Sigmoid colon (tissue), 7 donors: Measurements from ENCODE around the gene SLC22A1. TPM values are rescaled to one million over a fixed set of nuclear protein-coding genes. Genes with fewer than 3 reads are reported as not detected.
"Not testable (repeated sequence)": the region's sequence is repeated elsewhere in the genome, so short reads cannot be mapped to it uniquely, and the experiment has no call there.

Experiments used
- DNase-seq: peaks from one replicate; pipeline ENCODE4 v3.0.0-alpha.2; 2019
- H3K27ac ChIP-seq, 4 donors: fragments of 200-600 bp; sonication (generic); one replicate each; pipeline ENCODE4 v1.5.1; 2016 to 2019; ENCODE audit warnings: mild to moderate bottlenecking in 1 of 4
- H3K27me3 ChIP-seq, 3 donors: fragments of 200-600 bp; sonication (generic); one replicate each; pipeline ENCODE4 v1.5.1; 2019; ENCODE audit warnings: mild to moderate bottlenecking in 1 of 3
- H3K36me3 ChIP-seq, 4 donors: fragments of 200-600 bp; sonication (generic); one replicate each; pipeline ENCODE4 v1.5.1; 2016 to 2019
- H3K4me1 ChIP-seq, 4 donors: fragments of 200-600 bp; sonication (generic); one replicate each; pipeline ENCODE4 v1.5.1; 2017 to 2019
- H3K4me3 ChIP-seq, 4 donors: fragments of 200-600 bp; sonication (generic); one replicate each; pipeline ENCODE4 v1.5.1; 2017 to 2019; ENCODE audit warnings: mild to moderate bottlenecking in 2 of 4, moderate library complexity in 1 of 4
- H3K9me3 ChIP-seq, 4 donors: fragments of 200-600 bp in 3 of 4; sonication (generic) in 3 of 4; one replicate each; pipeline versions ENCODE4 v1.5.1 to v1.6.1; 2013 to 2019
- EP300 ChIP-seq, 4 donors: sonication (generic); formaldehyde crosslinking; IDR thresholded peaks; one replicate each; pipeline ENCODE4 v1.6.1; 2017; ENCODE audit warnings: antibody characterized with exemption in 4 of 4
- POLR2A ChIP-seq, 2 donors: fragments of 450-650 bp; IDR thresholded peaks; one replicate each; pipeline ENCODE4 v1.6.1; 2016; ENCODE audit warnings: antibody characterized with exemption in 2 of 2, mild to moderate bottlenecking in 2 of 2, moderate library complexity in 2 of 2
- POLR2AphosphoS5 ChIP-seq, 4 donors: sonication (generic); formaldehyde crosslinking; IDR thresholded peaks; one replicate each; pipeline ENCODE4 v1.6.1; 2017; ENCODE audit warnings: antibody characterized with exemption in 4 of 4
- WGBS, 2 donors: extraction: QIAGEN DNeasy Blood & Tissue Kit; methylation state at CpG; one replicate each; pipeline ENCODE4 v1.1.7; 2013; 5-methylcytosine and 5-hydroxymethylcytosine counted together
- intact Hi-C: fragments of 100-400 bp; cut with DNase I; formaldehyde crosslinking; loops from one replicate; pipeline ENCODE4 v1.15.1; 2023
- polyA plus RNA-seq, 3 donors: library from polyadenylated mRNA; stranded (reverse); fragments of 200-250 nt; gene quantifications; one replicate each; pipeline ENCODE4 v1.2.3, GENCODE V29; 2013
- total RNA-seq, 4 donors: library from RNA; depleted of rRNA; stranded (reverse); fragments of >200 nt; gene quantifications; one replicate each; pipeline ENCODE4 v1.1.0, GENCODE V29; 2016
- TF ChIP-seq, protein P1 (sequence below), 4 experiments: fragments of 450-650 bp in 3 of 4; fragments of 200-600 bp in 1 of 4; IDR thresholded peaks; one replicate each; pipeline ENCODE4 v1.5.1; 2016 to 2019; ENCODE audit warnings: antibody characterized with exemption in 4 of 4, mild to moderate bottlenecking in 3 of 4, moderate library complexity in 2 of 4
- donor health status: healthy with polysubstance abuse.
- donor health status: Bipolar disorder and iron deficiency.
- donor health status: healthy.

SLC22A1 gene
- total and polyA plus RNA-seq, 7 donors, result 0.58 to 1.9 (median 1.0) TPM; not detected in 3

DNA sequence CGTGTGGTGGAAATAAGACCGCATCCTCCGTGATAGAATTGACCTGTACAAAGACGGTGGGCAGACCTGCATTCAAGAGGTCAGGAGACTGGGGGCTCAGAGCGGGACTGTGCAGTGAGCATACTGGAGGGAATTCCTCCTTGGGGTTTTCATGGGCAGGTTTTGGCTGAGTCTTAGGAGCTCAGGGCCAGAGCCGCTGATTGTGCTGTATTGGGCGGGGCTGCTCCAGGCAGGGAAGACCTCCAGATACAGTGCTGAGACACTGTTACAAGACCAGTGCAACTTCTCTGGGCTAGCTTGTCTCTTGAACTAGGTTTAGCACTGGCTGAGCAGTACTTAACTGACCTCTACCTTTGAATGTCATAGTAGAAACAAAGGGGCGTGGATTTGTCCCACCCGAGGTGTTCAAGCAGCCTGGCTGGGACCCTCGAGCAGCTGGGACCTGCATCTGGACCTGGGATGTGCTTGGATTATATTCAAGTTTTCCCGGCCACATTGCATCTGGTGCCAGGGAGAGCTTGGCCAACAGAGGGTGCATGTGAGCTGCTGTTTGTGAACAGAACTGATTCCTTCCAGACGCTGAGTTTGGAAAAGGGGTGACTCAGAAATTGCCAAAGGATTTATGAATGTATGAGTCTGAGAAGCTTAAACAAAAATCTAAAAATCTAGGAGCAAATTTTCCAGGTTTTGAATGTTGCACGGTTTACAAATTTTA is 33.4 kb upstream of the SLC22A1 start:
- WGBS, 2 donors, result 37 to 68% methylated on average over 13 of the region's 13 CpGs
- peaks cover 0 to 21% (median 12%) of the 10 kb centered on the region in 4 donors for H3K4me1 ChIP-seq
- H3K27ac ChIP-seq, result peak overlapping the region; percentile 39 to 75 (median 62)
- intact Hi-C loops, result loop anchor here (1.0 to 10.0 kb wide), 3 partner anchors 49 to 447 kb away; no protein-coding TSS in a partner anchor
- H3K9me3 ChIP-seq, result no peaks in the 10 kb centered on the region
- peak; percentile 86 for DNase-seq
- H3K4me3 ChIP-seq, result no peak overlapping the region
- no peaks in the 10 kb centered on the region for H3K27me3 ChIP-seq
- H3K36me3 ChIP-seq, result peaks cover 28 to 90% (median 54%) of the 10 kb centered on the region in 4 donors
- TF ChIP-seq, protein P1, sequence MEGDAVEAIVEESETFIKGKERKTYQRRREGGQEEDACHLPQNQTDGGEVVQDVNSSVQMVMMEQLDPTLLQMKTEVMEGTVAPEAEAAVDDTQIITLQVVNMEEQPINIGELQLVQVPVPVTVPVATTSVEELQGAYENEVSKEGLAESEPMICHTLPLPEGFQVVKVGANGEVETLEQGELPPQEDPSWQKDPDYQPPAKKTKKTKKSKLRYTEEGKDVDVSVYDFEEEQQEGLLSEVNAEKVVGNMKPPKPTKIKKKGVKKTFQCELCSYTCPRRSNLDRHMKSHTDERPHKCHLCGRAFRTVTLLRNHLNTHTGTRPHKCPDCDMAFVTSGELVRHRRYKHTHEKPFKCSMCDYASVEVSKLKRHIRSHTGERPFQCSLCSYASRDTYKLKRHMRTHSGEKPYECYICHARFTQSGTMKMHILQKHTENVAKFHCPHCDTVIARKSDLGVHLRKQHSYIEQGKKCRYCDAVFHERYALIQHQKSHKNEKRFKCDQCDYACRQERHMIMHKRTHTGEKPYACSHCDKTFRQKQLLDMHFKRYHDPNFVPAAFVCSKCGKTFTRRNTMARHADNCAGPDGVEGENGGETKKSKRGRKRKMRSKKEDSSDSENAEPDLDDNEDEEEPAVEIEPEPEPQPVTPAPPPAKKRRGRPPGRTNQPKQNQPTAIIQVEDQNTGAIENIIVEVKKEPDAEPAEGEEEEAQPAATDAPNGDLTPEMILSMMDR (IDR thresholded peaks at IDR 0.05), result peak; percentile 57 to 80 (median 70)
- TF ChIP-seq POLR2A (IDR thresholded peaks at IDR 0.05), result no peak
- TF ChIP-seq POLR2AphosphoS5 (IDR thresholded peaks at IDR 0.05), result peak in 3 of 4 donors; percentile 40 to 64 (median 57)
- no peak for TF ChIP-seq EP300 (IDR thresholded peaks at IDR 0.05)

DNA sequence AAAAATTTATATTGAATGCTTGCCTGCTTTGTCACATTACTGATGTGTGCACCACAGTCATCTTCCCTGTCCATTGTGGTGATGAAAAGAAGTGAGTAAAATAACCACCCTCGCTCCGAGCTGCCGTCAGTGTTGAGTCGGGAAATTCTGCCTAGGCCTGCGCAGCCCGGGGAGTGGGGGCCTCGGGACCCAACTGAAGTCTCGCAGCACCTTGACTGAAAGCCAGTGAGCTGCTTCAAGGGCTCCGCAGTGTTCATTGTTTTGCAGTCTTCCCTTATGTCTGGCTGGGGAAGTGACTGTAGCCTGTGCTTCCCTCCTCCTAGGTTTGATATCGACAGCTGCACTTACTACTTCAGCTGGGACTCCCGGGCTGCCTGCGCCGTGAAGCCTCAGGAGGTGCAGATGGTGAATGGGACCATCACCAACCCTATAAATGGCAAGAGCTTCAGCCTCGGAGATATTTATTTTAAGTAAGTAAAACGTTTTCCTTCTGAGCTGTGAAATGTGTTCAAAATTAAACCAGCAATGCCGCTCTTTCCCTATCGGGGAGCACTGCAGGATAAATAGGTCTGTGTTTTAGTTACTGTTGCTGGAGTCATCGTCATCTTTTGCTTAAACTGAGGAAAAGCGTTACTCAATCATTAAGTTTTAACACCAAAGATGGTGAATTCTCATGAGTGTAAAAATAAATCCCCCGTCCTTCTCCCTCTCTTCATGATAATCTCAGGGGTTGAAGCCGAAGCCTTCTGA is 32.7 kb upstream of the SLC22A1 start:
- peak overlapping the region in 1 of 4 donors; percentile 11 for H3K4me3 ChIP-seq
- TF ChIP-seq POLR2A (IDR thresholded peaks at IDR 0.05) (no peak), EP300 (IDR thresholded peaks at IDR 0.05) (no peak), POLR2AphosphoS5 (IDR thresholded peaks at IDR 0.05) (no peak)
- TF ChIP-seq, protein P1 (IDR thresholded peaks at IDR 0.05), result no peak
- no peak for DNase-seq
- peaks cover 0 to 21% (median 12%) of the 10 kb centered on the region in 4 donors for H3K4me1 ChIP-seq
- H3K27ac ChIP-seq, result peak overlapping the region; percentile 39 to 75 (median 62)
- no peaks in the 10 kb centered on the region for H3K9me3 ChIP-seq
- intact Hi-C loops, result loop anchor here (1.0 to 10.0 kb wide), 3 partner anchors 48 to 446 kb away; no protein-coding TSS in a partner anchor
- H3K36me3 ChIP-seq, result peaks cover 30 to 90% (median 53%) of the 10 kb centered on the region in 4 donors
- no peaks in the 10 kb centered on the region for H3K27me3 ChIP-seq
- 76 to 87% methylated on average over 21 of the region's 21 CpGs for WGBS, 2 donors

DNA sequence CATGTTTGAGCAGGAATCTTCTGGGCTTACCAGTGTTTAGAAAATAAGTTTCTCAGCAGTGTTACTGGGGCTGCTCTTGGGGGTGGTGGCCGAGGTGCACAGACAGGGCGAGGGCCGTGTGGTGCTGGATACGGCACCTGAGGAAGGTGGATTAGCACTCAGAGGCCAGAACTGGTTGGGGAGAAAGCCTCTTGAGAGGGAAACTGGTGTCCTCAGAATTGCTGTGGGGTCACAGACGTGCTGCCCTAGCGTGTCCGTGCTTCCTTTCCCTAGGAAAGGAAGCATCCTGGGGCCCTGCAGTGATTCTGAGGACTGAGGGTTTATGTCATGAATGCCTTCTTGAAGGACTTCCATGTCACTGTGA is 32.1 kb upstream of the SLC22A1 start:
- H3K27me3 ChIP-seq, result no peaks in the 10 kb centered on the region
- no peak for DNase-seq
- WGBS, 2 donors, result 91 to 96% methylated on average over 7 of the region's 7 CpGs
- TF ChIP-seq, protein P1 (IDR thresholded peaks at IDR 0.05), result no peak
- TF ChIP-seq EP300 (IDR thresholded peaks at IDR 0.05) (no peak), POLR2A (IDR thresholded peaks at IDR 0.05) (no peak), POLR2AphosphoS5 (IDR thresholded peaks at IDR 0.05) (no peak)
- peak overlapping the region in 3 of 4 donors; percentile 51 to 75 (median 73) for H3K27ac ChIP-seq
- no peak overlapping the region for H3K4me3 ChIP-seq
- peaks cover 0 to 21% (median 12%) of the 10 kb centered on the region in 4 donors for H3K4me1 ChIP-seq
- H3K36me3 ChIP-seq, result peaks cover 29 to 90% (median 49%) of the 10 kb centered on the region in 4 donors
- no peaks in the 10 kb centered on the region for H3K9me3 ChIP-seq
- intact Hi-C loops, result loop anchor here (2.0 to 10.0 kb wide), 2 partner anchors 47 to 445 kb away; no protein-coding TSS in a partner anchor

DNA sequence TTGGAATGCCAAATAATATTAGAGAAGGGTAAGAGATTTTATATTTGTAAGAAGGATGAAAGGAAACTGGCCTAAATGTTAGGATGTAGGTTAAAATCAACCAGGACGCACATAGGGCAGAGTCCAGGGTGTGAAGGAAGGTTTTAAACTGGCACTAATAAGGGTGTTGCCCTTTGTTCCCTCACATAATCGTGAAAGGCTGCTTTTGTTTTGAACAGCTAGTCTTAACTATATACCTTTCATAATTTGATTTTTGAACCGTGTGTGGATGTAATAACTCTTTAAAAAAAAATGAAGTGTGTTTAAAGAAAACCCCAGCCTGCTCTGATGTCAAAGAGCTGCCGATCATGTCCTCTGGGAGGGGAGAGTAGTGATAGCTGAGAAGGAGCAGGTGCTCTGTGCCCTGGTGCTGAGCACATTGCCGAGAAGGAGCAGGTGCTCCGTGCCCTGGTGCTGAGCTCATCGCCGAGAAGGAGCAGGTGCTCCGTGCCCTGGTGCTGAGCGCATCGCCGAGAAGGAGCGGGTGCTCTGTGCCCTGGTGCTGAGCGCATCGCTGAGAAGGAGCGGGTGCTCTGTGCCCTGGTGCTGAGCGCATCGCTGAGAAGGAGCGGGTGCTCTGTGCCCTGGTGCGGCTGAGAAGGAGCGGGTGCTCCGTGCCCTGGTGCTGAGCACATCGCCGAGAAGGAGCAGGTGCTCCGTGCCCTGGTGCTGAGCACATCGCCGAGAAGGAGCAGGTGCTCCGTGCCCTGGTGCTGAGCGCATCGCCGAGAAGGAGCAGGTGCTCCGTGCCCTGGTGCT is 31.0 kb upstream of the SLC22A1 start:
- Histone ChIP-seq H3K4me1 (peaks cover 0 to 21% (median 12%) of the 10 kb centered on the region in 4 donors), H3K27ac (peak overlapping the region in 1 of 4 donors; percentile 75), H3K36me3 (peaks cover 23 to 85% (median 41%) of the 10 kb centered on the region in 4 donors)
- H3K4me3 ChIP-seq, DNase-seq, H3K9me3 ChIP-seq, H3K27me3 ChIP-seq, intact Hi-C loops: not testable (repeated sequence)
- WGBS, 2 donors, result 18 to 75% methylated on average over 32 of the region's 32 CpGs

DNA sequence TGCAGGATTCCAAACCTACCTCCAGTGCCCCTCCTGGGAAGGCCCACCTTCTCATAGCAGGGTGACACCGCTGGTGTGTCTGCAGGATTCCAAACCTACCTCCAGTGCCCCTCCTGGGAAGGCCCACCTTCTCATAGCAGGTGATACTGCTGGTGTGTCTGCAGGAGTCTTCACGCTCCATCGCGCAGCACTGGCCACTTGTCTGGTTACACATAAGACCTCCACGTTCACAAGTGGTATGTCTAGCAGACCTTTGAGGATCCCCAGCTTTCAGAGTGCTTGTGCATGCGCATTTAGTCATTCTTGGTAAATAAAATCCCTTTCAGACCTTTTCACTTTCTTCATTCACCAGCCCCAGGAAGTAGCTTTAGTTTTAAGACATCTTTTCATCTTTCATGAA is 29.4 kb upstream of the SLC22A1 start:
- H3K4me3 ChIP-seq, H3K9me3 ChIP-seq, H3K27ac ChIP-seq, DNase-seq, H3K27me3 ChIP-seq, intact Hi-C loops: not testable (repeated sequence)
- peaks cover 22 to 85% (median 40%) of the 10 kb centered on the region in 4 donors for H3K36me3 ChIP-seq
- peaks cover 0 to 21% (median 12%) of the 10 kb centered on the region in 4 donors for H3K4me1 ChIP-seq
- WGBS, 2 donors, result 94 to 96% methylated on average over 6 of the region's 6 CpGs
